ENCODE results near the gene ADRA2C.

DNA sequence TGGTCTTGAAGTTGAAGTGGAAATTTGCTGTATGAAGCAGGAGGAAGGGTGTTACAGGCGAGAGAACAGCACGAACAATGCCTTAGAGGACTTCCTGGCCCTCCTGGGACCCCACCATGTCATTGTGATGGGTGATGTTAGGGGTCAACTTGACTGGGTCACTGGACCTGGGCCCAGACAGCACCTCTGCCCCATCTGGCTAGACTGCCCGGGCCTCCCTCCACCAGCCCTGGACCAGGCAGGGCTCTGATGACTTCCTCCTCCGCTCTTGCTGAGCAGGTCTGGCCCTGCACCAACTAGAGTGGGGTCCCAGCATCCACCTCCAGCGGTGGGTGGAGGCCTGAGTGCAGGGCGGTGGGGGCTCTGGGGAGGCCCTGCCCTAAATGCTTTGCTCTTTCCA is 48.9 kb upstream of the ADRA2C start:
- TF ChIP-seq POLR2A (IDR thresholded peaks at IDR 0.05): no peak
- TF ChIP-seq, protein P1, sequence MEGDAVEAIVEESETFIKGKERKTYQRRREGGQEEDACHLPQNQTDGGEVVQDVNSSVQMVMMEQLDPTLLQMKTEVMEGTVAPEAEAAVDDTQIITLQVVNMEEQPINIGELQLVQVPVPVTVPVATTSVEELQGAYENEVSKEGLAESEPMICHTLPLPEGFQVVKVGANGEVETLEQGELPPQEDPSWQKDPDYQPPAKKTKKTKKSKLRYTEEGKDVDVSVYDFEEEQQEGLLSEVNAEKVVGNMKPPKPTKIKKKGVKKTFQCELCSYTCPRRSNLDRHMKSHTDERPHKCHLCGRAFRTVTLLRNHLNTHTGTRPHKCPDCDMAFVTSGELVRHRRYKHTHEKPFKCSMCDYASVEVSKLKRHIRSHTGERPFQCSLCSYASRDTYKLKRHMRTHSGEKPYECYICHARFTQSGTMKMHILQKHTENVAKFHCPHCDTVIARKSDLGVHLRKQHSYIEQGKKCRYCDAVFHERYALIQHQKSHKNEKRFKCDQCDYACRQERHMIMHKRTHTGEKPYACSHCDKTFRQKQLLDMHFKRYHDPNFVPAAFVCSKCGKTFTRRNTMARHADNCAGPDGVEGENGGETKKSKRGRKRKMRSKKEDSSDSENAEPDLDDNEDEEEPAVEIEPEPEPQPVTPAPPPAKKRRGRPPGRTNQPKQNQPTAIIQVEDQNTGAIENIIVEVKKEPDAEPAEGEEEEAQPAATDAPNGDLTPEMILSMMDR (IDR thresholded peaks at IDR 0.05): no peak

Measured in right lobe of liver (tissue), 4 donors.